Bronchial epithelial cell (primary cell): ENCODE measurements around the gene HAL. TPM values are rescaled to one million over a fixed set of nuclear protein-coding genes. Genes with fewer than 3 reads are reported as not detected.
A peak's percentile ranks its signal among the peaks of the same experiment; 100 is the strongest.

Experiments used
- DNase-seq: peaks from one replicate; pipeline ENCODE4 v3.0.0-alpha.2; 2010; ENCODE audit warnings: low read depth
- FAIRE-seq: peaks from 2 replicates; lab custom pipeline; 2011; peaks lifted over from hg19 to GRCh38; lab: Jason Lieb, UNC
- H3K27me3 ChIP-seq: 2 replicates; pipeline ENCODE4 v1.5.1; 2011; ENCODE audit warnings: low read length; ENCODE audit not compliant: control insufficient read depth, insufficient read depth
- H3K36me3 ChIP-seq: 2 replicates; pipeline ENCODE4 v1.5.1; 2011; ENCODE audit warnings: low read length; ENCODE audit not compliant: control insufficient read depth, insufficient read depth
- H3K4me3 ChIP-seq: 2 replicates; pipeline ENCODE4 v1.5.1; 2011; ENCODE audit warnings: mild to moderate bottlenecking, low read depth, low read length, control low read depth
- CTCF ChIP-seq: IDR thresholded peaks from 2 replicates; pipeline ENCODE4 v1.5.1; 2011; ENCODE audit warnings: mild to moderate bottlenecking, moderate library complexity, low read length, control low read depth, inconsistent platforms; ENCODE audit not compliant: insufficient read depth, severe bottlenecking
- total RNA-seq: library from RNA; depleted of rRNA; stranded (reverse); fragments of >200 nt; gene quantifications from 2 replicates; pipeline ENCODE4 v1.2.1, GENCODE V29; 2014

The HAL gene
- total RNA-seq, 1 donor from 2014 or later: 0.79 TPM

DNA sequence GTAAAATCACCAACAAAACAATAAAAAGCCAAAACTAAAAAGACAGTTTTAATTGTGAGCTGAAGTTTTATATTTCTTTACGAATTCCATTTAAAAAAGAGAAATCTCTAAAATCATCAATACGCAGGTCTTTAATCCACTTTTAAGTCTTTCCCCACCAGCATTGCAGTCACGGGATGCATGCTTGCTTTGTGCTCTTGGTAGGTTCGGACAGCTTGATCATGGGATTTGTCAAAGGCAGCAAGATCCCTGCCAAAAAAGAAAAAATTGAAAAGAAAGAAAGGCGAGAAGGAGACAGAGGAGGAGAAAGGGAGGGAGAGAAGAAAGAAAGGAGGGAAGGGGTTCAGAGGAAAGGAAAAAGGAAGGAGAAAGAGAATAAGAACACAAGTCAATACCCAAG lies 4.7 kb upstream of the HAL start:
- H3K36me3 ChIP-seq: peaks cover 6% of the 10 kb centered on the region
- no peak for FAIRE-seq
- DNase-seq: no peak
- H3K4me3 ChIP-seq: no peak overlapping the region
- no peaks in the 10 kb centered on the region for H3K27me3 ChIP-seq
- TF ChIP-seq CTCF: no peak

DNA sequence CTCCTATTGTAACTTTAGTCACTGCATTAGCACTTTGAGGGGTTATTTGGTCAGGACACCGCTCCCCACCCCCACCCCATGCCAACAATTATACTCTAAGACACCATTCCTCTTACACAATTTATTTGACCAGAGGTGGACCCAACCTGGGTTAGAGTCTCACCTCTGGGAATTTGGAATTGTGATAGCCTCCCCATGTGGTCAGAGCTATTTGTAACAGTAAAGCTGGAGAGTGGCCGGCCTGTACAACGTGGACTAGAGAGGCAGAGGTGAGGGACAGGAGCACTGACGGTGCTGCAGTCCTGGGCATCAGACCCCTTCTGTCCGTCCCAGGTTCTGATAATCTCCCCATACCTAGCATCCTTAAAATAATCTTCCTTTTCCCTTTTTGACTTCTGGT lies 3.3 kb upstream of the HAL start:
- DNase-seq (no peak), FAIRE-seq (no peak)
- no peak overlapping the region for H3K4me3 ChIP-seq
- no peak for TF ChIP-seq CTCF
- peaks cover 5% of the 10 kb centered on the region for H3K36me3 ChIP-seq
- no peaks in the 10 kb centered on the region for H3K27me3 ChIP-seq

- H3K27me3 ChIP-seq: no peaks in the 10 kb centered on the region
- peak; percentile 65 for TF ChIP-seq CTCF
- H3K36me3 ChIP-seq: peaks cover 4% of the 10 kb centered on the region
- H3K4me3 ChIP-seq: no peak overlapping the region
- FAIRE-seq (no peak), DNase-seq (peak; percentile 58)
Measured at GRCh38 chr12:95998611-95999286, 2.6 kb upstream of the HAL start.

DNA sequence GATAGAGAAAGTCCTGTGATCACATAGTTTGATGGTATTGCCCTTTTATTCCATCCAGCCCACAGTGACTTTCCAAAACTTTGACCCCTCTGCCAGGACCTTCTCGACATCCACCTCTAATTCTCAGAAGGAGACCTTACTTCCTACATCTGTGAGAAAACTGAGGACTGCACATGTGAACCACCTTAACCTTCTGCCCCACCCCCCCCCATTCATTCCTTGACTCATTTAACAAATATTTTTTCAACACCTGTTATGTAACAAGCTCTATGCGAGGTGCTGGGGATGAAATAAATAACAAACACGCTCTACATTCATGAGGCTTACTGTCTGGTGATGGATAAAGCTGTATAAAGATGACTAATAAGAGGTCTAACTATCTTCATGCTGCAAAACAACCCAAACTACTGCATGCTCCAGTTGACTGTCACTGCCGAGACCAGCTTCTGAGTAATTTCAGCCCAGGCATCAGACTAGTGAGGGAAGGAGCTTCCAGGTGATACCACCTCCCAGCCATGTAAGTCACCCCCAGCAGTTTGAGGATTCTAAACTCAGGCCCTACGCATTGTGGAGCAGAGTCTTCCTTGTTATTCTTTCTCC lies 1.9 kb upstream of the HAL start:
- H3K36me3 ChIP-seq: peaks cover 2% of the 10 kb centered on the region
- TF ChIP-seq CTCF: no peak
- no peak overlapping the region for H3K4me3 ChIP-seq
- peak; percentile 20 for DNase-seq
- no peak for FAIRE-seq
- no peaks in the 10 kb centered on the region for H3K27me3 ChIP-seq

DNA sequence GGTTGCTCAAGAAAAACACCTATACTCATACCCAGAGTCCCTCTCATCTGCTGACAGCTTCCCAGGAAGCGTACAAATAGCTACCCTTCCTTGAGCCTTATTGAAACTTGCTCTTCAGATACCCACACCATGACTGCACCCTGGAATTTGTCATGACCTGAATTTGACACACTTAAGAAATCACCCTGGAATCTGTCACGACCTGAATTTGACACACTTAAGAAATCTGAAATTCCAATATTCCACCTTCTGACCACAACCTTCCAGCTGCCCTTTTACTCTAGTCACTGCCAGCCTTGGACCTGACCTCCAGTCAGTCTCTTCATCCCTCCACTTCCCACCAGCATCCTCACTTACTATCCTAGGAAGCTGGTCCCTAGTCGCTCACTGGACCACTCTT lies 1.1 kb upstream of the HAL start:
- DNase-seq (peak; percentile 30), FAIRE-seq (no peak)
- H3K36me3 ChIP-seq: peaks cover 2% of the 10 kb centered on the region
- no peaks in the 10 kb centered on the region for H3K27me3 ChIP-seq
- no peak for TF ChIP-seq CTCF
- H3K4me3 ChIP-seq: no peak overlapping the region
